KG1 (cell line): ENCODE data around the gene ALPK3.

Experiments
- DNase-seq: peaks from one replicate; lab custom pipeline; 2025; lab: John Stamatoyannopoulos, UW

ALPK3 gene

GRCh38 chr15:84846269-84846668 lies 29.1 kb downstream of the ALPK3 start:
- no peak for DNase-seq

GRCh38 chr15:84847382-84847781 lies 30.2 kb downstream of the ALPK3 start:
- no peak for DNase-seq

GRCh38 chr15:84852212-84852611 lies 35.1 kb downstream of the ALPK3 start:
- DNase-seq: no peak

- DNase-seq: no peak
Observed at GRCh38 chr15:84855136-84855535, 38.0 kb downstream of the ALPK3 start.

- DNase-seq: no peak
Observed at GRCh38 chr15:84855765-84856164, 38.6 kb downstream of the ALPK3 start.

- no peak for DNase-seq
Observed at GRCh38 chr15:84856731-84857417, 39.7 kb downstream of the ALPK3 start.

GRCh38 chr15:84857418-84858004 lies 40.4 kb downstream of the ALPK3 start:
- DNase-seq: no peak

- DNase-seq: no peak
Observed at GRCh38 chr15:84858231-84858630, 41.1 kb downstream of the ALPK3 start.

GRCh38 chr15:84859144-84859543 lies 42.0 kb downstream of the ALPK3 start:
- no peak for DNase-seq

- DNase-seq: no peak
Observed at GRCh38 chr15:84859651-84860050, 42.5 kb downstream of the ALPK3 start.

- DNase-seq: no peak
Observed at GRCh38 chr15:84861781-84862180, 44.6 kb downstream of the ALPK3 start.

GRCh38 chr15:84862214-84862975 lies 45.2 kb downstream of the ALPK3 start:
- no peak for DNase-seq

GRCh38 chr15:84863565-84864443 lies 46.6 kb downstream of the ALPK3 start:
- no peak for DNase-seq

GRCh38 chr15:84864444-84864795 lies 47.3 kb downstream of the ALPK3 start:
- no peak for DNase-seq

- DNase-seq: no peak
Observed at GRCh38 chr15:84865074-84865569, 48.0 kb downstream of the ALPK3 start.

GRCh38 chr15:84868037-84868880 lies 51.1 kb downstream of the ALPK3 start:
- no peak for DNase-seq

- DNase-seq: no peak
Observed at GRCh38 chr15:84869510-84869909, 52.4 kb downstream of the ALPK3 start.

- DNase-seq: no peak
Observed at GRCh38 chr15:84871428-84871985, 54.4 kb downstream of the ALPK3 start.

GRCh38 chr15:84872009-84872910 lies 55.1 kb downstream of the ALPK3 start:
- DNase-seq: no peak

- DNase-seq: no peak
Observed at GRCh38 chr15:84873997-84874396, 56.8 kb downstream of the ALPK3 start.
